DLD1 (cell line): ENCODE data around the gene LMO3.

Experiments used
- in situ Hi-C: cut with HindIII; loops from 2 replicates; pipeline ENCODE4 v1.10.0; 2017; ENCODE audit warnings: low sequenced_read_pairs

LMO3 gene

GRCh38 chr12:16602412-16602811 is 3.5 kb downstream of the LMO3 start:
- in situ Hi-C loops: no loop called here

GRCh38 chr12:16600525-16600924 is 5.4 kb downstream of the LMO3 start:
- in situ Hi-C loops: no loop called here

GRCh38 chr12:16599081-16599480 is 6.9 kb downstream of the LMO3 start:
- in situ Hi-C loops: no loop called here

- in situ Hi-C loops: no loop called here
Measured at GRCh38 chr12:16594797-16595196, 11.2 kb downstream of the LMO3 start.

GRCh38 chr12:16593546-16593945 is 12.4 kb downstream of the LMO3 start:
- in situ Hi-C loops: no loop called here

GRCh38 chr12:16590645-16591044 is 15.3 kb downstream of the LMO3 start:
- in situ Hi-C loops: no loop called here

GRCh38 chr12:16588812-16589211 is 17.1 kb downstream of the LMO3 start:
- in situ Hi-C loops: no loop called here

- in situ Hi-C loops: no loop called here
Measured at GRCh38 chr12:16587514-16587913, 18.4 kb downstream of the LMO3 start.

GRCh38 chr12:16587110-16587453 is 18.9 kb downstream of the LMO3 start:
- in situ Hi-C loops: no loop called here

- in situ Hi-C loops: no loop called here
Measured at GRCh38 chr12:16586350-16587109, 19.4 kb downstream of the LMO3 start.

GRCh38 chr12:16585781-16586180 is 20.2 kb downstream of the LMO3 start:
- in situ Hi-C loops: no loop called here

GRCh38 chr12:16583969-16584745 is 21.8 kb downstream of the LMO3 start:
- in situ Hi-C loops: no loop called here

- in situ Hi-C loops: no loop called here
Measured at GRCh38 chr12:16581416-16581815, 24.5 kb downstream of the LMO3 start.

- in situ Hi-C loops: no loop called here
Measured at GRCh38 chr12:16579041-16579440, 26.9 kb downstream of the LMO3 start.

- in situ Hi-C loops: no loop called here
Measured at GRCh38 chr12:16573398-16574077, 32.4 kb downstream of the LMO3 start.

- in situ Hi-C loops: no loop called here
Measured at GRCh38 chr12:16568873-16569272, 37.1 kb downstream of the LMO3 start.

- in situ Hi-C loops: no loop called here
Measured at GRCh38 chr12:16564675-16565074, 41.3 kb downstream of the LMO3 start.

GRCh38 chr12:16563504-16563903 is 42.5 kb downstream of the LMO3 start:
- in situ Hi-C loops: no loop called here

- in situ Hi-C loops: no loop called here
Measured at GRCh38 chr12:16562921-16563320, 43.0 kb downstream of the LMO3 start.

- in situ Hi-C loops: no loop called here
Measured at GRCh38 chr12:16562435-16562834, 43.5 kb downstream of the LMO3 start.

GRCh38 chr12:16560273-16560672 is 45.7 kb downstream of the LMO3 start:
- in situ Hi-C loops: no loop called here

- in situ Hi-C loops: no loop called here
Measured at GRCh38 chr12:16555630-16556029, 50.3 kb downstream of the LMO3 start.
